ENCODE measurements around the gene ZNF829. TPM values are rescaled to one million over a fixed set of nuclear protein-coding genes. Genes with fewer than 3 reads are reported as not detected.

Gene ZNF829
- total RNA-seq, 1 experiment from 2014 or later: not detected

DNA sequence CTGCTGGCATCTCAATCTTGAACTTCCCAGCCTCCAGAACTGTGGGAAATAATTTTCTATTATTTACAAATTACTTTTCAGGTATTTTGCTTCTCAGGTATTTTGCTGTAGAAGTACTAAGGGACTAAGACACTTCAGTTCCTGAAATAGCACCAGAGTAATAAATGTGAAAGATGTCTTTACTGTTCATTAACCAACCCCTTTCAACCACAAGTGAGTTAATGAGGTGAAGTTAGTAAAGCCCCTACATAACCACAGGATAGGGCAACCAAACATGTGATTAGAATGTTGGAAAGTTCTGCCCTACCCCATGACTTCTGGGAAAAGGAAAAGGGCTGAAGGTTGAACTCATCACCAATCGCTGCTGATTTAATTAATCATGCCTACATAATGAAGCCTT is 68.1 kb downstream of the ZNF829 start:
- Histone ChIP-seq H3K9me2 (replicated peaks; ENCODE audit: low read length) (no peaks in the 10 kb centered on the region), H3K4me3 (ENCODE audit: low read length) (no peak overlapping the region), H3K9ac (ENCODE audit: low read length) (no peak overlapping the region), H3K27me3 (ENCODE audit: low read length) (no peaks in the 10 kb centered on the region), H4K20me1 (ENCODE audit: low read length) (no peaks in the 10 kb centered on the region), H3F3A (ENCODE audit: low read length, unreplicated experiment) (no peaks in the 10 kb centered on the region), H3K27ac (ENCODE audit: low read length) (no peak overlapping the region), H3K4me2 (ENCODE audit: low read length) (no peak overlapping the region), H3K36me3 (ENCODE audit: low read depth, low read length) (no peaks in the 10 kb centered on the region), H3K79me2 (ENCODE audit: low read length) (no peaks in the 10 kb centered on the region), H3K4me1 (ENCODE audit: insufficient read depth, low read length) (no peaks in the 10 kb centered on the region), H3K9me3 (ENCODE audit: low read length) (no peaks in the 10 kb centered on the region), H2AFZ (ENCODE audit: low read length) (no peak overlapping the region)
- BruUV-seq (replicated peaks): no TSS peak
- ChIA-PET POLR2A (ENCODE audit: unreplicated experiment) (no interaction called here), CTCF (no interaction called here)
- ATAC-seq: no peak
- TF ChIP-seq EZH2phosphoT487 (IDR thresholded peaks at IDR 0.05; ENCODE audit: borderline replicate concordance, low read length) (no peak), EZH2 (IDR thresholded peaks at IDR 0.05; ENCODE audit: low read length, unreplicated experiment) (no peak)
- TF ChIP-seq, protein P1, sequence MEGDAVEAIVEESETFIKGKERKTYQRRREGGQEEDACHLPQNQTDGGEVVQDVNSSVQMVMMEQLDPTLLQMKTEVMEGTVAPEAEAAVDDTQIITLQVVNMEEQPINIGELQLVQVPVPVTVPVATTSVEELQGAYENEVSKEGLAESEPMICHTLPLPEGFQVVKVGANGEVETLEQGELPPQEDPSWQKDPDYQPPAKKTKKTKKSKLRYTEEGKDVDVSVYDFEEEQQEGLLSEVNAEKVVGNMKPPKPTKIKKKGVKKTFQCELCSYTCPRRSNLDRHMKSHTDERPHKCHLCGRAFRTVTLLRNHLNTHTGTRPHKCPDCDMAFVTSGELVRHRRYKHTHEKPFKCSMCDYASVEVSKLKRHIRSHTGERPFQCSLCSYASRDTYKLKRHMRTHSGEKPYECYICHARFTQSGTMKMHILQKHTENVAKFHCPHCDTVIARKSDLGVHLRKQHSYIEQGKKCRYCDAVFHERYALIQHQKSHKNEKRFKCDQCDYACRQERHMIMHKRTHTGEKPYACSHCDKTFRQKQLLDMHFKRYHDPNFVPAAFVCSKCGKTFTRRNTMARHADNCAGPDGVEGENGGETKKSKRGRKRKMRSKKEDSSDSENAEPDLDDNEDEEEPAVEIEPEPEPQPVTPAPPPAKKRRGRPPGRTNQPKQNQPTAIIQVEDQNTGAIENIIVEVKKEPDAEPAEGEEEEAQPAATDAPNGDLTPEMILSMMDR (conservative IDR thresholded peaks at IDR 0.05; ENCODE audit: low read depth, low read length): no peak
- intact Hi-C loops (cut with micrococcal nuclease): no loop called here
- DNase-seq: no peak

DNA sequence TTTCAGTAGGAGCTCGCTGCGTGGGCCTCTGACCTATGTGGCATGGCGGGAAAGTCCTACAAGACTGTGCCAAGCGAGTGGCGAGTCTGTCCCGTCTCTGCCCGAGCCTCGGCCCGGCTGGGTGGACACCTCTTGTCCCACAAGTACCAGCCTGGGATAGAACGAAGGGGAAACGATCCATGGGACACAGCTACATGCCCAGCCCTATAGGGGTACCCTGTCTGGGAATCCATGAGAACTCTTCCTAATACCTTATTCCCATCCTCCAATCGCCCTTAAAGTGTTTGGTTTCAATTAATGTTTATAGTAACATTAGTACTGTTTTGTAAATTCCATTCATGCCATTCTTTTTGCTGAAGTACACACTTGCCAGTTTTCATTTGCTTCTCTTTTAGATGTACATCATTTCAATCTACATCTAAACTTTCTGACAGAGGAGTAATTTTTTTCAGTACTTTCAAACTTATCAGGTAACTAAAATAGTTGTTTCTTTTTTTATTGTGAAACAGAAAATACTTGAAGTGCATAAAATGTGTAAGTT is 77.2 kb downstream of the ZNF829 start:
- no peaks in the 10 kb centered on the region for H3K9me3 ChIP-seq (ENCODE audit: low read length)
- no TSS peak for BruUV-seq (replicated peaks)
- no peak overlapping the region for H3K9ac ChIP-seq (ENCODE audit: low read length)

More for the DNA sequence above, 77.2 kb downstream of the ZNF829 start:
- TF ChIP-seq, protein P1 (conservative IDR thresholded peaks at IDR 0.05; ENCODE audit: low read depth, low read length): no peak
- TF ChIP-seq EZH2 (IDR thresholded peaks at IDR 0.05; ENCODE audit: low read length, unreplicated experiment) (no peak), EZH2phosphoT487 (IDR thresholded peaks at IDR 0.05; ENCODE audit: borderline replicate concordance, low read length) (no peak)
- Histone ChIP-seq H3K79me2 (ENCODE audit: low read length) (no peaks in the 10 kb centered on the region), H3F3A (ENCODE audit: low read length, unreplicated experiment) (no peaks in the 10 kb centered on the region), H2AFZ (ENCODE audit: low read length) (peak overlapping the region; percentile 74; the same call in 1 of the 2 replicates), H4K20me1 (ENCODE audit: low read length) (no peaks in the 10 kb centered on the region), H3K4me3 (ENCODE audit: low read length) (peak overlapping the region; percentile 60; the same call in 1 of the 2 replicates), H3K36me3 (ENCODE audit: low read depth, low read length) (no peaks in the 10 kb centered on the region), H3K27me3 (ENCODE audit: low read length) (no peaks in the 10 kb centered on the region), H3K4me1 (ENCODE audit: insufficient read depth, low read length) (no peaks in the 10 kb centered on the region), H3K9me2 (replicated peaks; ENCODE audit: low read length) (no peaks in the 10 kb centered on the region), H3K4me2 (ENCODE audit: low read length) (peak overlapping the region; percentile 37; the same call in 1 of the 2 replicates), H3K27ac (ENCODE audit: low read length) (no peak overlapping the region)
- no peak for ATAC-seq
- DNase-seq: no peak
- intact Hi-C loops (cut with micrococcal nuclease): no loop called here
- ChIA-PET CTCF (no interaction called here), POLR2A (ENCODE audit: unreplicated experiment) (no interaction called here)

Other genes with a start within 250 kb of the ZNF829 start
- 2.5 and 3.9 TPM in 2 replicates for gene ZNF461, start 249.5 kb downstream of the ZNF829 start, total RNA-seq (2014; rRNA removed)
- gene ZNF567, start 228.7 kb downstream of the ZNF829 start, total RNA-seq (2014; rRNA removed): 3.5 and 6.5 TPM in 2 replicates
- 0.86 and 1.2 TPM in 2 replicates for gene ZNF850, start 143.5 kb downstream of the ZNF829 start, total RNA-seq (2014; rRNA removed)
- gene ZNF790, start 77.9 kb downstream of the ZNF829 start, total RNA-seq (2014; rRNA removed): 0.63 and 1.2 TPM in 2 replicates
- gene ZNF345, start 65.4 kb downstream of the ZNF829 start, total RNA-seq (2014; rRNA removed): 0.66 and 1.3 TPM in 2 replicates
- gene ZNF568, start within 50 bp of the ZNF829 start, total RNA-seq (2014; rRNA removed): not detected in 2 replicates
- 2.3 and 3.8 TPM in 2 replicates for gene ZNF420, start 162.1 kb upstream of the ZNF829 start, total RNA-seq (2014; rRNA removed)